Upper lobe of left lung (tissue), 4 donors: ENCODE results near the gene IMMP2L.

Source experiments
- CTCF ChIP-seq, 6 experiments: fragments of 450-650 bp in 4 of 6; fragments of 200-600 bp in 2 of 6; sonication (generic) in 2 of 6; IDR thresholded peaks; one replicate each; pipeline ENCODE4 v1.5.1; 2016 to 2019; ENCODE audit warnings: antibody characterized with exemption in 6 of 6
- EP300 ChIP-seq, 4 donors: sonication (generic); formaldehyde crosslinking; IDR thresholded peaks; one replicate each; pipeline ENCODE4 v1.5.1; 2017; ENCODE audit warnings: antibody characterized with exemption in 4 of 4, control low read depth in 2 of 4
- POLR2A ChIP-seq, 4 donors: fragments of 450-650 bp; IDR thresholded peaks; one replicate each; pipeline ENCODE4 v1.5.1; 2016 to 2017; ENCODE audit warnings: antibody characterized with exemption in 4 of 4, mild to moderate bottlenecking in 2 of 4
- POLR2AphosphoS5 ChIP-seq, 2 donors: sonication (generic); formaldehyde crosslinking; IDR thresholded peaks; one replicate each; pipeline ENCODE4 v1.5.1; 2017; ENCODE audit warnings: antibody characterized with exemption in 2 of 2

- TF ChIP-seq CTCF (IDR thresholded peaks at IDR 0.05): no peak
- no peak for TF ChIP-seq EP300 (IDR thresholded peaks at IDR 0.05)
- no peak for TF ChIP-seq POLR2AphosphoS5 (IDR thresholded peaks at IDR 0.05)
- no peak for TF ChIP-seq POLR2A (IDR thresholded peaks at IDR 0.05)
These were observed 67.0 kb downstream of the IMMP2L start for GRCh38 chr7:111495173-111495810.
